Measurements from ENCODE around the gene PCP4.

Gene PCP4

GRCh38 chr21:39954570-39954969 is 87.3 kb downstream of the PCP4 start:
- Histone ChIP-seq H3K27me3 (ENCODE audit: insufficient read depth, low read length, poor library complexity) (peaks cover 12% of the 10 kb centered on the region), H3K27ac (ENCODE audit: low read length) (no peak overlapping the region), H3K9ac (ENCODE audit: low read depth, low read length) (no peak overlapping the region), H4K20me1 (ENCODE audit: insufficient read depth, low read length) (no peaks in the 10 kb centered on the region), H3K79me2 (ENCODE audit: insufficient read depth, low read length) (no peaks in the 10 kb centered on the region), H3K36me3 (ENCODE audit: insufficient read depth, low read length) (no peaks in the 10 kb centered on the region), H3K9me3 (ENCODE audit: insufficient read depth, low read length, severe bottlenecking) (no peaks in the 10 kb centered on the region), H3K4me1 (ENCODE audit: insufficient read depth, low read length) (no peaks in the 10 kb centered on the region), H3K4me2 (ENCODE audit: insufficient read depth, low read length) (no peak overlapping the region), H2AFZ (ENCODE audit: low read depth, low read length) (no peak overlapping the region), H3K4me3 (ENCODE audit: low read depth in 1 of 2, low read length in 2 of 2) (no peak overlapping the region)
- DNase-seq = no peak
- no peak for ATAC-seq (ENCODE audit: insufficient read depth, low read depth)
- TF ChIP-seq EZH2 (IDR thresholded peaks at IDR 0.05; ENCODE audit: borderline replicate concordance, low read depth, low read length, severe bottlenecking) (no peak), CTCF (IDR thresholded peaks at IDR 0.05; ENCODE audit: borderline replicate concordance, extremely low read depth, low read length, poor library complexity, severe bottlenecking) (no peak)

GRCh38 chr21:39955326-39955725 is 88.1 kb downstream of the PCP4 start:
- DNase-seq (no peak), ATAC-seq (ENCODE audit: insufficient read depth, low read depth) (no peak)
- Histone ChIP-seq H3K36me3 (ENCODE audit: insufficient read depth, low read length) (no peaks in the 10 kb centered on the region), H3K9me3 (ENCODE audit: insufficient read depth, low read length, severe bottlenecking) (peaks cover 6% of the 10 kb centered on the region), H4K20me1 (ENCODE audit: insufficient read depth, low read length) (no peaks in the 10 kb centered on the region), H3K4me1 (ENCODE audit: insufficient read depth, low read length) (no peaks in the 10 kb centered on the region), H3K79me2 (ENCODE audit: insufficient read depth, low read length) (no peaks in the 10 kb centered on the region), H3K27me3 (ENCODE audit: insufficient read depth, low read length, poor library complexity) (peaks cover 12% of the 10 kb centered on the region), H3K4me3 (ENCODE audit: low read depth in 1 of 2, low read length in 2 of 2) (no peak overlapping the region), H2AFZ (ENCODE audit: low read depth, low read length) (no peak overlapping the region), H3K27ac (ENCODE audit: low read length) (no peak overlapping the region), H3K4me2 (ENCODE audit: insufficient read depth, low read length) (no peak overlapping the region), H3K9ac (ENCODE audit: low read depth, low read length) (no peak overlapping the region)
- TF ChIP-seq EZH2 (IDR thresholded peaks at IDR 0.05; ENCODE audit: borderline replicate concordance, low read depth, low read length, severe bottlenecking) = no peak
- TF ChIP-seq CTCF (IDR thresholded peaks at IDR 0.05; ENCODE audit: borderline replicate concordance, extremely low read depth, low read length, poor library complexity, severe bottlenecking) = no peak

GRCh38 chr21:39956586-39956985 is 89.3 kb downstream of the PCP4 start:
- H2AFZ ChIP-seq (ENCODE audit: low read depth, low read length) = no peak overlapping the region
- ATAC-seq (ENCODE audit: insufficient read depth, low read depth) (no peak), DNase-seq (no peak)
- no peak overlapping the region for H3K9ac ChIP-seq (ENCODE audit: low read depth, low read length)
- no peaks in the 10 kb centered on the region for H4K20me1 ChIP-seq (ENCODE audit: insufficient read depth, low read length)
- peaks cover 5% of the 10 kb centered on the region for H3K27me3 ChIP-seq (ENCODE audit: insufficient read depth, low read length, poor library complexity)
- no peaks in the 10 kb centered on the region for H3K79me2 ChIP-seq (ENCODE audit: insufficient read depth, low read length)
- H3K4me1 ChIP-seq (ENCODE audit: insufficient read depth, low read length) = no peaks in the 10 kb centered on the region
- no peak overlapping the region for H3K27ac ChIP-seq (ENCODE audit: low read length)
- H3K4me3 ChIP-seq (ENCODE audit: low read depth in 1 of 2, low read length in 2 of 2) = no peak overlapping the region
- TF ChIP-seq CTCF (IDR thresholded peaks at IDR 0.05; ENCODE audit: borderline replicate concordance, extremely low read depth, low read length, poor library complexity, severe bottlenecking) (no peak), EZH2 (IDR thresholded peaks at IDR 0.05; ENCODE audit: borderline replicate concordance, low read depth, low read length, severe bottlenecking) (no peak)
- peaks cover 6% of the 10 kb centered on the region for H3K9me3 ChIP-seq (ENCODE audit: insufficient read depth, low read length, severe bottlenecking)
- H3K36me3 ChIP-seq (ENCODE audit: insufficient read depth, low read length) = no peaks in the 10 kb centered on the region
- H3K4me2 ChIP-seq (ENCODE audit: insufficient read depth, low read length) = no peak overlapping the region

GRCh38 chr21:39958731-39959130 is 91.5 kb downstream of the PCP4 start:
- Histone ChIP-seq H3K4me3 (ENCODE audit: low read depth in 1 of 2, low read length in 2 of 2) (no peak overlapping the region), H4K20me1 (ENCODE audit: insufficient read depth, low read length) (no peaks in the 10 kb centered on the region), H3K9ac (ENCODE audit: low read depth, low read length) (no peak overlapping the region), H3K9me3 (ENCODE audit: insufficient read depth, low read length, severe bottlenecking) (peaks cover 6% of the 10 kb centered on the region), H3K4me1 (ENCODE audit: insufficient read depth, low read length) (no peaks in the 10 kb centered on the region), H3K79me2 (ENCODE audit: insufficient read depth, low read length) (no peaks in the 10 kb centered on the region), H3K4me2 (ENCODE audit: insufficient read depth, low read length) (no peak overlapping the region), H3K27me3 (ENCODE audit: insufficient read depth, low read length, poor library complexity) (no peaks in the 10 kb centered on the region), H3K36me3 (ENCODE audit: insufficient read depth, low read length) (no peaks in the 10 kb centered on the region), H2AFZ (ENCODE audit: low read depth, low read length) (no peak overlapping the region), H3K27ac (ENCODE audit: low read length) (no peak overlapping the region)
- no peak for ATAC-seq (ENCODE audit: insufficient read depth, low read depth)
- DNase-seq = no peak
- no peak for TF ChIP-seq EZH2 (IDR thresholded peaks at IDR 0.05; ENCODE audit: borderline replicate concordance, low read depth, low read length, severe bottlenecking)
- TF ChIP-seq CTCF (IDR thresholded peaks at IDR 0.05; ENCODE audit: borderline replicate concordance, extremely low read depth, low read length, poor library complexity, severe bottlenecking) = no peak

Measured in DND-41 (cell line).